Measurements from ENCODE around the gene ITPA.
A peak's percentile ranks its signal among the peaks of the same experiment; 100 is the strongest.

ITPA gene

GRCh38 chr20:3164043-3164762 is 45.1 kb upstream of the ITPA start:
- 88% methylated on average over 20 of the region's 32 CpGs for WGBS (ENCODE audit: insufficient coverage)
- H3K4me3 ChIP-seq (ENCODE audit: control insufficient read depth in 1 of 7, extremely low read depth in 1 of 7, insufficient read depth in 4 of 7, low read depth in 2 of 7, low read length in 6 of 7), result no peak overlapping the region
- no peaks in the 10 kb centered on the region for H3K9me3 ChIP-seq (ENCODE audit: control extremely low read depth in 1 of 5, control insufficient read depth in 4 of 5, insufficient read depth in 2 of 5, low read depth in 1 of 5, low read length in 4 of 5)
- H3K27me3 ChIP-seq (replicated peaks in 2 of 5; ENCODE audit: control insufficient read depth in 4 of 5, insufficient read depth in 5 of 5, low read length in 4 of 5), result peaks cover 0 to 23% (median 13%) of the 10 kb centered on the region in 5 experiments
- ChIA-PET CTCF (interaction anchor here (0.9 to 1.3 kb wide), 2 partner anchors 13 to 106 kb away, joined by 3 read pairs; no protein-coding TSS in a partner anchor), POLR2A (no interaction called here)
- H3K4me1 ChIP-seq (ENCODE audit: control extremely low read depth in 1 of 4, control insufficient read depth in 4 of 4, insufficient read depth in 4 of 4, low read length in 3 of 4), result peaks cover 0 to 29% (median 10%) of the 10 kb centered on the region in 4 experiments
- H3K27ac ChIP-seq (ENCODE audit: insufficient read depth in 1 of 2, low read depth in 1 of 2, low read length in 2 of 2, poor library complexity in 1 of 2, severe bottlenecking in 2 of 2), result no peak overlapping the region
- DNase-seq, result no peak
- no peaks in the 10 kb centered on the region for H3K36me3 ChIP-seq (ENCODE audit: control insufficient read depth in 4 of 4, insufficient read depth in 4 of 4, low read length in 3 of 4)

- peaks cover 0 to 23% (median 13%) of the 10 kb centered on the region in 5 experiments for H3K27me3 ChIP-seq (replicated peaks in 2 of 5; ENCODE audit: control insufficient read depth in 4 of 5, insufficient read depth in 5 of 5, low read length in 4 of 5)
- POLR2A ChIA-PET, result interaction anchor here (0.6 to 0.7 kb wide), 4 partner anchors 34 to 111 kb away, joined by 3 to 6 read pairs (median 4); no protein-coding TSS in a partner anchor
- no peak for DNase-seq
- H3K27ac ChIP-seq (ENCODE audit: insufficient read depth in 1 of 2, low read depth in 1 of 2, low read length in 2 of 2, poor library complexity in 1 of 2, severe bottlenecking in 2 of 2), result no peak overlapping the region
- no peaks in the 10 kb centered on the region for H3K9me3 ChIP-seq (ENCODE audit: control extremely low read depth in 1 of 5, control insufficient read depth in 4 of 5, insufficient read depth in 2 of 5, low read depth in 1 of 5, low read length in 4 of 5)
- WGBS (ENCODE audit: insufficient coverage), result 86% methylated on average over 35 of the region's 41 CpGs
- peaks cover 0 to 26% (median 10%) of the 10 kb centered on the region in 4 experiments for H3K4me1 ChIP-seq (ENCODE audit: control extremely low read depth in 1 of 4, control insufficient read depth in 4 of 4, insufficient read depth in 4 of 4, low read length in 3 of 4)
- CTCF ChIA-PET, result interaction anchor here (1.1 to 1.7 kb wide), 3 partner anchors 10 to 14 kb away, joined by 3 to 4 read pairs (median 3); no protein-coding TSS in a partner anchor
- H3K4me3 ChIP-seq (ENCODE audit: control insufficient read depth in 1 of 7, extremely low read depth in 1 of 7, insufficient read depth in 4 of 7, low read depth in 2 of 7, low read length in 6 of 7), result peak overlapping the region in 1 of 7 experiments; percentile 16
- H3K36me3 ChIP-seq (ENCODE audit: control insufficient read depth in 4 of 4, insufficient read depth in 4 of 4, low read length in 3 of 4), result no peaks in the 10 kb centered on the region
Observed at GRCh38 chr20:3164763-3165410, 44.4 kb upstream of the ITPA start.

- H3K9me3 ChIP-seq (ENCODE audit: control extremely low read depth in 1 of 5, control insufficient read depth in 4 of 5, insufficient read depth in 2 of 5, low read depth in 1 of 5, low read length in 4 of 5), result no peaks in the 10 kb centered on the region
- no peak overlapping the region for H3K4me3 ChIP-seq (ENCODE audit: control insufficient read depth in 1 of 7, extremely low read depth in 1 of 7, insufficient read depth in 4 of 7, low read depth in 2 of 7, low read length in 6 of 7)
- CTCF ChIA-PET, result interaction anchor here (1.1 to 1.7 kb wide), 2 partner anchors 9 to 13 kb away, joined by 3 to 4 read pairs; no protein-coding TSS in a partner anchor
- peaks cover 0 to 26% (median 9%) of the 10 kb centered on the region in 4 experiments for H3K4me1 ChIP-seq (ENCODE audit: control extremely low read depth in 1 of 4, control insufficient read depth in 4 of 4, insufficient read depth in 4 of 4, low read length in 3 of 4)
- H3K27me3 ChIP-seq (replicated peaks in 2 of 5; ENCODE audit: control insufficient read depth in 4 of 5, insufficient read depth in 5 of 5, low read length in 4 of 5), result peaks cover 0 to 23% (median 13%) of the 10 kb centered on the region in 5 experiments
- H3K36me3 ChIP-seq (ENCODE audit: control insufficient read depth in 4 of 4, insufficient read depth in 4 of 4, low read length in 3 of 4), result no peaks in the 10 kb centered on the region
- POLR2A ChIA-PET, result interaction anchor here (0.6 to 0.7 kb wide), 4 partner anchors 33 to 112 kb away, joined by 3 to 6 read pairs (median 4); no protein-coding TSS in a partner anchor
- peak in 2 of 3 donors; percentile 70 to 76 for DNase-seq
- WGBS (ENCODE audit: insufficient coverage), result 63% methylated on average over 39 of the region's 45 CpGs
- H3K27ac ChIP-seq (ENCODE audit: insufficient read depth in 1 of 2, low read depth in 1 of 2, low read length in 2 of 2, poor library complexity in 1 of 2, severe bottlenecking in 2 of 2), result no peak overlapping the region
Observed at GRCh38 chr20:3165473-3166337, 43.6 kb upstream of the ITPA start.

GRCh38 chr20:3166338-3166912 is 42.9 kb upstream of the ITPA start:
- Histone ChIP-seq H3K9me3 (ENCODE audit: control extremely low read depth in 1 of 5, control insufficient read depth in 4 of 5, insufficient read depth in 2 of 5, low read depth in 1 of 5, low read length in 4 of 5) (no peaks in the 10 kb centered on the region), H3K27ac (ENCODE audit: insufficient read depth in 1 of 2, low read depth in 1 of 2, low read length in 2 of 2, poor library complexity in 1 of 2, severe bottlenecking in 2 of 2) (no peak overlapping the region), H3K36me3 (ENCODE audit: control insufficient read depth in 4 of 4, insufficient read depth in 4 of 4, low read length in 3 of 4) (no peaks in the 10 kb centered on the region), H3K27me3 (replicated peaks in 2 of 5; ENCODE audit: control insufficient read depth in 4 of 5, insufficient read depth in 5 of 5, low read length in 4 of 5) (peaks cover 3 to 23% (median 13%) of the 10 kb centered on the region in 5 experiments), H3K4me1 (ENCODE audit: control extremely low read depth in 1 of 4, control insufficient read depth in 4 of 4, insufficient read depth in 4 of 4, low read length in 3 of 4) (peaks cover 0 to 26% (median 9%) of the 10 kb centered on the region in 4 experiments), H3K4me3 (ENCODE audit: control insufficient read depth in 1 of 7, extremely low read depth in 1 of 7, insufficient read depth in 4 of 7, low read depth in 2 of 7, low read length in 6 of 7) (no peak overlapping the region)
- ChIA-PET POLR2A (no interaction called here), CTCF (interaction anchor here (1.7 kb wide), 1 partner anchor 9 kb away, joined by 4 read pairs; no protein-coding TSS in a partner anchor)
- DNase-seq, result no peak
- WGBS (ENCODE audit: insufficient coverage), result 100% methylated on average over 7 of the region's 13 CpGs

GRCh38 chr20:3166913-3167342 is 42.4 kb upstream of the ITPA start:
- H3K27me3 ChIP-seq (replicated peaks in 2 of 5; ENCODE audit: control insufficient read depth in 4 of 5, insufficient read depth in 5 of 5, low read length in 4 of 5), result peaks cover 3 to 23% (median 13%) of the 10 kb centered on the region in 5 experiments
- CTCF ChIA-PET, result interaction anchor here (1.0 to 1.5 kb wide), 3 partner anchors 10 to 66 kb away, joined by 3 to 4 read pairs (median 3); no protein-coding TSS in a partner anchor
- POLR2A ChIA-PET, result no interaction called here
- no peaks in the 10 kb centered on the region for H3K9me3 ChIP-seq (ENCODE audit: control extremely low read depth in 1 of 5, control insufficient read depth in 4 of 5, insufficient read depth in 2 of 5, low read depth in 1 of 5, low read length in 4 of 5)
- WGBS (ENCODE audit: insufficient coverage), result 98% methylated on average over 9 of the region's 16 CpGs
- DNase-seq, result no peak
- H3K4me1 ChIP-seq (ENCODE audit: control extremely low read depth in 1 of 4, control insufficient read depth in 4 of 4, insufficient read depth in 4 of 4, low read length in 3 of 4), result peaks cover 0 to 26% (median 9%) of the 10 kb centered on the region in 4 experiments
- H3K36me3 ChIP-seq (ENCODE audit: control insufficient read depth in 4 of 4, insufficient read depth in 4 of 4, low read length in 3 of 4), result no peaks in the 10 kb centered on the region
- H3K27ac ChIP-seq (ENCODE audit: insufficient read depth in 1 of 2, low read depth in 1 of 2, low read length in 2 of 2, poor library complexity in 1 of 2, severe bottlenecking in 2 of 2), result no peak overlapping the region
- no peak overlapping the region for H3K4me3 ChIP-seq (ENCODE audit: control insufficient read depth in 1 of 7, extremely low read depth in 1 of 7, insufficient read depth in 4 of 7, low read depth in 2 of 7, low read length in 6 of 7)

GRCh38 chr20:3167738-3168078 is 41.6 kb upstream of the ITPA start:
- POLR2A ChIA-PET, result no interaction called here
- H3K27me3 ChIP-seq (replicated peaks in 2 of 5; ENCODE audit: control insufficient read depth in 4 of 5, insufficient read depth in 5 of 5, low read length in 4 of 5), result peaks cover 3 to 31% (median 15%) of the 10 kb centered on the region in 5 experiments
- peaks cover 0 to 31% (median 11%) of the 10 kb centered on the region in 4 experiments for H3K4me1 ChIP-seq (ENCODE audit: control extremely low read depth in 1 of 4, control insufficient read depth in 4 of 4, insufficient read depth in 4 of 4, low read length in 3 of 4)
- H3K9me3 ChIP-seq (ENCODE audit: control extremely low read depth in 1 of 5, control insufficient read depth in 4 of 5, insufficient read depth in 2 of 5, low read depth in 1 of 5, low read length in 4 of 5), result no peaks in the 10 kb centered on the region
- WGBS (ENCODE audit: insufficient coverage), result 30% methylated on average over 19 of the region's 25 CpGs
- CTCF ChIA-PET, result interaction anchor here (0.6 to 1.5 kb wide), 4 partner anchors 10 to 66 kb away, joined by 3 to 4 read pairs (median 3); no protein-coding TSS in a partner anchor
- no peak for DNase-seq
- no peaks in the 10 kb centered on the region for H3K36me3 ChIP-seq (ENCODE audit: control insufficient read depth in 4 of 4, insufficient read depth in 4 of 4, low read length in 3 of 4)
- H3K27ac ChIP-seq (ENCODE audit: insufficient read depth in 1 of 2, low read depth in 1 of 2, low read length in 2 of 2, poor library complexity in 1 of 2, severe bottlenecking in 2 of 2), result no peak overlapping the region
- peak overlapping the region in 4 of 7 experiments; percentile 24 to 55 (median 30) for H3K4me3 ChIP-seq (ENCODE audit: control insufficient read depth in 1 of 7, extremely low read depth in 1 of 7, insufficient read depth in 4 of 7, low read depth in 2 of 7, low read length in 6 of 7)

All from common myeloid progenitor, CD34-positive (primary cell).